Measurements from ENCODE around the gene PATZ1. TPM values are rescaled to one million over a fixed set of nuclear protein-coding genes. Genes with fewer than 3 reads are reported as not detected.
A peak's percentile ranks its signal among the peaks of the same experiment; 100 is the strongest.

The PATZ1 gene
- total and polyA plus RNA-seq, 9 donors: 26.3 to 44.5 (median 37.0) TPM

DNA sequence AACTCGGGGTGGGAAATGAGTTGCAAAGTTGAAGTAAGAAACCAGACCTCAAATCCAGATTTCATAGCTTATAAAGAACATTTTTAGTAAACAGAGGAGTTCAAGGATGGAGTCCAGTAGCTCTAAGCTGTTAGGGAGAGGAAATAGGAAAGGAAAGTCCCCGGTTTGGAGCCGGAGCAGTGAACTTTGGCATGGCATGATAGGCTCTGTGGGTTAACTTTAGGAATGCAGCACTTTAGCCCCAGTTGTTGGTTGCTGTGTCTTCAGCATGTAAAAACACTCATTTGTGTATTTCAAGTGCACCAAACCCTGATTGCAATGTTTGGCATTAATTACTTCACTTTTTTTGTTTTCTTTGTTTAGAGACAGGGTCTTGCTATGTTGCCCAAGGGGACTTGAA, 45.2 kb downstream of the PATZ1 start:
- Histone ChIP-seq H3K4me3 (no peak overlapping the region), H3K27ac (peak overlapping the region; percentile 21 to 62), H3K9me3 (no peaks in the 10 kb centered on the region), H3K36me3 (no peaks in the 10 kb centered on the region), H3K4me1 (ENCODE audit: insufficient read depth) (peaks cover 9% of the 10 kb centered on the region), H3K27me3 (no peaks in the 10 kb centered on the region)
- DNase-seq: no peak
- 8 to 25% (median 9%) methylated on average over 3 of the region's 3 CpGs for WGBS, 3 donors
- TF ChIP-seq EP300 (IDR thresholded peaks at IDR 0.05): no peak
- TF ChIP-seq POLR2A (IDR thresholded peaks at IDR 0.05): no peak
- TF ChIP-seq, protein P1, sequence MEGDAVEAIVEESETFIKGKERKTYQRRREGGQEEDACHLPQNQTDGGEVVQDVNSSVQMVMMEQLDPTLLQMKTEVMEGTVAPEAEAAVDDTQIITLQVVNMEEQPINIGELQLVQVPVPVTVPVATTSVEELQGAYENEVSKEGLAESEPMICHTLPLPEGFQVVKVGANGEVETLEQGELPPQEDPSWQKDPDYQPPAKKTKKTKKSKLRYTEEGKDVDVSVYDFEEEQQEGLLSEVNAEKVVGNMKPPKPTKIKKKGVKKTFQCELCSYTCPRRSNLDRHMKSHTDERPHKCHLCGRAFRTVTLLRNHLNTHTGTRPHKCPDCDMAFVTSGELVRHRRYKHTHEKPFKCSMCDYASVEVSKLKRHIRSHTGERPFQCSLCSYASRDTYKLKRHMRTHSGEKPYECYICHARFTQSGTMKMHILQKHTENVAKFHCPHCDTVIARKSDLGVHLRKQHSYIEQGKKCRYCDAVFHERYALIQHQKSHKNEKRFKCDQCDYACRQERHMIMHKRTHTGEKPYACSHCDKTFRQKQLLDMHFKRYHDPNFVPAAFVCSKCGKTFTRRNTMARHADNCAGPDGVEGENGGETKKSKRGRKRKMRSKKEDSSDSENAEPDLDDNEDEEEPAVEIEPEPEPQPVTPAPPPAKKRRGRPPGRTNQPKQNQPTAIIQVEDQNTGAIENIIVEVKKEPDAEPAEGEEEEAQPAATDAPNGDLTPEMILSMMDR (IDR thresholded peaks at IDR 0.05): no peak
- intact Hi-C loops (cut with DNase I): no loop called here

- Histone ChIP-seq H3K27me3 (no peaks in the 10 kb centered on the region), H3K27ac (peak overlapping the region; percentile 42 to 80), H3K4me3 (no peak overlapping the region), H3K36me3 (no peaks in the 10 kb centered on the region), H3K4me1 (ENCODE audit: insufficient read depth) (peaks cover 9% of the 10 kb centered on the region), H3K9me3 (no peaks in the 10 kb centered on the region)
- intact Hi-C loops (cut with DNase I): no loop called here
- TF ChIP-seq, protein P1 (IDR thresholded peaks at IDR 0.05): no peak
- TF ChIP-seq EP300 (IDR thresholded peaks at IDR 0.05): no peak
- no peak for TF ChIP-seq POLR2A (IDR thresholded peaks at IDR 0.05)
- WGBS, 3 donors: 26 to 30% (median 29%) methylated on average over 5 of the region's 5 CpGs
- DNase-seq: no peak
Measured at GRCh38 chr22:31295831-31296657, 50.1 kb downstream of the PATZ1 start.

GRCh38 chr22:31295360-31295759, 50.8 kb downstream of the PATZ1 start:
- H3K36me3 ChIP-seq: no peaks in the 10 kb centered on the region
- no peaks in the 10 kb centered on the region for H3K27me3 ChIP-seq
- DNase-seq: no peak
- WGBS, 3 donors: 72 to 85% (median 76%) methylated on average over 3 of the region's 3 CpGs
- no peak overlapping the region for H3K4me3 ChIP-seq
- H3K27ac ChIP-seq: peak overlapping the region; percentile 42 to 80
- TF ChIP-seq EP300 (IDR thresholded peaks at IDR 0.05) (no peak), POLR2A (IDR thresholded peaks at IDR 0.05) (no peak)
- TF ChIP-seq, protein P1 (IDR thresholded peaks at IDR 0.05): no peak
- peaks cover 4% of the 10 kb centered on the region for H3K4me1 ChIP-seq (ENCODE audit: insufficient read depth)
- intact Hi-C loops (cut with DNase I): no loop called here
- no peaks in the 10 kb centered on the region for H3K9me3 ChIP-seq

- WGBS, 3 donors: 19 to 22% (median 21%) methylated on average over 19 of the region's 19 CpGs
- intact Hi-C loops (cut with DNase I): no loop called here
- peaks cover 5% of the 10 kb centered on the region for H3K4me1 ChIP-seq (ENCODE audit: insufficient read depth)
Measured at GRCh38 chr22:31292236-31292989, 53.7 kb downstream of the PATZ1 start, which contains the start of gene PIK3IP1. Gene PIK3IP1, minus strand, starts transcription at chr22:31292488. Its CDS starts 144 bp downstream, at chr22:31292344.

More at GRCh38 chr22:31292236-31292989, 53.7 kb downstream of the PATZ1 start, which contains the start of gene PIK3IP1:
- Histone ChIP-seq H3K36me3 (no peaks in the 10 kb centered on the region), H3K27me3 (no peaks in the 10 kb centered on the region), H3K27ac (peak within 1 kb of the TSS; percentile 76 to 91), H3K9me3 (no peaks in the 10 kb centered on the region), H3K4me3 (peak within 1 kb of the TSS; percentile 51)
- TF ChIP-seq POLR2A (IDR thresholded peaks at IDR 0.05): peak; percentile 67
- TF ChIP-seq, protein P1 (IDR thresholded peaks at IDR 0.05): peak; percentile 11 to 64 (median 60)
- TF ChIP-seq EP300 (IDR thresholded peaks at IDR 0.05): no peak
- peak; percentile 84 to 91 (median 87) for DNase-seq

All from ovary (tissue), 9 donors.